ENCODE measurements around the gene UBE2QL1. TPM values are rescaled to one million over a fixed set of nuclear protein-coding genes. Genes with fewer than 3 reads are reported as not detected.

UBE2QL1 gene
- total and polyA plus RNA-seq, 2 of the 8 experiments (the other 6 are each of a cell fraction or from before 2014, with no cell fraction given), result 0.43 to 0.65 TPM

DNA sequence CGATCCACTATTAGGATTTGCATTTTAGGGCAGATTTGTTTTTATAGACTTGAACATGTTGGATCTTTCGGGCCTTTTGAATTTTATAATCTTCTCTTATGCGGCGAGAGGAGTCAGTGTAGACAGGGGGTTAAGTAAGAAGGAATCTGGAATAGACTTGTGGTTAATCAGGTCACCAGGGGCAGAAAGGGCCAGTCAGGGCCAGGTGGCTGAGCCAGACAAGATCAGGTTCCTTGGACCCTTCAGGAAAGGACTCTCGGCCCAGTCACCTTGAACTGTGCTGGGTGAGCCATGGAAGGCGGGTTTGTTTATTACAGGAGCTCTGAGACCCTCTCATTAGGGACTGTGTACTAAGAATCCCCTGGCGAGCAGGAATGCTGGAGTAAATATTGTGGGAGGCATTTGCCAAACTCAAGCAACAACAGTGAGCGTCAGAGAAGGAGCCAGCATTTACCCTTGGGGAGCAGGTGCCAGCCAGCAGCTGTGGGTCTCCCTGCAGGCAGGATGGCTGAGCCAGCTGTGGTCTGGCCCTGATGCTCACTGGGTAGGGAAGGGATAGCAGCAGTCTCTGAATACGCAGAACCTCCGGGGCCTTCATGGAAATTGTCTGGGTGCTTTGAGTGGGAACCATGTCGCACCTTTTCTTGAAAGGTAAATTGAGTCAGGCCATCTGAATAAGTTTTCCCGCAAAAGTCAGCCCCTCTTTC, 79.2 kb downstream of the UBE2QL1 start (continued):
- TF ChIP-seq EZH2 (IDR thresholded peaks at IDR 0.05; ENCODE audit: low read depth, low read length, severe bottlenecking) (no peak), BRCA1 (IDR thresholded peaks at IDR 0.05; ENCODE audit: low read depth, low read length) (no peak), SUZ12 (IDR thresholded peaks at IDR 0.05; ENCODE audit: low read length) (no peak), HDAC2 (IDR thresholded peaks at IDR 0.05; ENCODE audit: borderline replicate concordance in 1 of 2, low read depth in 2 of 2, low read length in 2 of 2) (no peak)

Data from H1 (cell line).